Inferior parietal cortex (tissue), 1 donor: ENCODE data around the gene NF1.
"Not testable (repeated sequence)": the region's sequence is repeated elsewhere in the genome, so short reads cannot be mapped to it uniquely, and the experiment has no call there.

Experiments
- DNase-seq: peaks from one replicate; pipeline ENCODE4 v3.0.0-alpha.2; 2016; ENCODE audit errors: extremely low spot score

The NF1 gene

GRCh38 chr17:31094600-31095235 is at the start of gene NF1:
NF1 (plus strand) TSS chr17:31094977; CDS start chr17:31095310, 333 bp downstream.
- peak; percentile 94 for DNase-seq

GRCh38 chr17:31046856-31047425 is 47.8 kb upstream of the NF1 start:
- not testable (repeated sequence) for DNase-seq

GRCh38 chr17:31048142-31048541 is 46.6 kb upstream of the NF1 start:
- DNase-seq: no peak

GRCh38 chr17:31048780-31049179 is 46.0 kb upstream of the NF1 start:
- no peak for DNase-seq

- DNase-seq: no peak
Measured at GRCh38 chr17:31050948-31051347, 43.8 kb upstream of the NF1 start.

- no peak for DNase-seq
Measured at GRCh38 chr17:31051506-31051905, 43.3 kb upstream of the NF1 start.

GRCh38 chr17:31052187-31052889 is 42.4 kb upstream of the NF1 start:
- DNase-seq: no peak

GRCh38 chr17:31053071-31053470 is 41.7 kb upstream of the NF1 start:
- no peak for DNase-seq

- DNase-seq: no peak
Measured at GRCh38 chr17:31054761-31055160, 40.0 kb upstream of the NF1 start.

GRCh38 chr17:31058976-31059375 is 35.8 kb upstream of the NF1 start:
- DNase-seq: no peak

GRCh38 chr17:31060791-31061550 is 33.8 kb upstream of the NF1 start:
- DNase-seq: no peak

- no peak for DNase-seq
Measured at GRCh38 chr17:31061678-31062077, 33.1 kb upstream of the NF1 start.

GRCh38 chr17:31062346-31062745 is 32.4 kb upstream of the NF1 start:
- DNase-seq: no peak

- DNase-seq: no peak
Measured at GRCh38 chr17:31064707-31065106, 30.1 kb upstream of the NF1 start.

- no peak for DNase-seq
Measured at GRCh38 chr17:31067691-31068184, 27.0 kb upstream of the NF1 start.

- no peak for DNase-seq
Measured at GRCh38 chr17:31068291-31068690, 26.5 kb upstream of the NF1 start.

GRCh38 chr17:31072186-31072585 is 22.6 kb upstream of the NF1 start:
- DNase-seq: no peak

- DNase-seq: no peak
Measured at GRCh38 chr17:31073411-31073810, 21.4 kb upstream of the NF1 start.

- no peak for DNase-seq
Measured at GRCh38 chr17:31074772-31075555, 19.8 kb upstream of the NF1 start.

- DNase-seq: no peak
Measured at GRCh38 chr17:31078290-31078689, 16.5 kb upstream of the NF1 start.

GRCh38 chr17:31079731-31080130 is 15.0 kb upstream of the NF1 start:
- no peak for DNase-seq
